Adrenal gland (tissue), 5 donors: ENCODE results near the gene NCKAP5.

ENCODE experiments used
- POLR2A ChIP-seq, 2 donors: fragments of 450-650 bp; IDR thresholded peaks; one replicate each; pipeline ENCODE4 v1.6.1; 2017; ENCODE audit warnings: antibody characterized with exemption in 2 of 2, mild to moderate bottlenecking in 2 of 2, moderate library complexity in 1 of 2
- TF ChIP-seq, protein P1 (sequence below), 6 experiments: fragments of 450-650 bp in 4 of 6; fragments of 200-600 bp in 2 of 6; sonication (generic) in 1 of 6; IDR thresholded peaks; 1 replicate in 5 of 6; 2 replicates in 1 of 6; pipeline versions ENCODE4 v1.5.1 to v1.8.0; 2016 to 2021; ENCODE audit warnings: antibody characterized with exemption in 6 of 6, mild to moderate bottlenecking in 2 of 6, moderate library complexity in 1 of 6
- donor health status: DM: no; HTN: no; CAD: no.

DNA sequence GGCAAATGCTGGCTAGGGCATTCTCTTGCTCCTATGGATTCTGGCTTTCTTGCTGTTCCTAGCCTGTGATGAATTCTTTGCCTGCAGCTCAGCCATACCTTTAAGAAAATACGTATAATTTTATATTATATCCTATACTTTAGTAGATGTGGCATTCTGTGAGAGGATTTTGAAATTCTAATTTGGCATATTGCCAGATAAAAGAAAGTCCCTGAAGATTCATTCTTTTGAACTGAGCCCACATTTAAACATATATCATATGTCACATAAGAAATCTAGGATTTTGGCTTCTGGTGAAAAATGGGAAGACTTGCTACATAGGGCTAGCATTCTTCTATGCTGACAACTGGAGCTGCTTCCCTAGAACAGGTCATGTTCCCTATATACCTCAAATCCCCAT, 806.8 kb downstream of the NCKAP5 start:
- no peak for TF ChIP-seq POLR2A (IDR thresholded peaks at IDR 0.05)
- TF ChIP-seq, protein P1, sequence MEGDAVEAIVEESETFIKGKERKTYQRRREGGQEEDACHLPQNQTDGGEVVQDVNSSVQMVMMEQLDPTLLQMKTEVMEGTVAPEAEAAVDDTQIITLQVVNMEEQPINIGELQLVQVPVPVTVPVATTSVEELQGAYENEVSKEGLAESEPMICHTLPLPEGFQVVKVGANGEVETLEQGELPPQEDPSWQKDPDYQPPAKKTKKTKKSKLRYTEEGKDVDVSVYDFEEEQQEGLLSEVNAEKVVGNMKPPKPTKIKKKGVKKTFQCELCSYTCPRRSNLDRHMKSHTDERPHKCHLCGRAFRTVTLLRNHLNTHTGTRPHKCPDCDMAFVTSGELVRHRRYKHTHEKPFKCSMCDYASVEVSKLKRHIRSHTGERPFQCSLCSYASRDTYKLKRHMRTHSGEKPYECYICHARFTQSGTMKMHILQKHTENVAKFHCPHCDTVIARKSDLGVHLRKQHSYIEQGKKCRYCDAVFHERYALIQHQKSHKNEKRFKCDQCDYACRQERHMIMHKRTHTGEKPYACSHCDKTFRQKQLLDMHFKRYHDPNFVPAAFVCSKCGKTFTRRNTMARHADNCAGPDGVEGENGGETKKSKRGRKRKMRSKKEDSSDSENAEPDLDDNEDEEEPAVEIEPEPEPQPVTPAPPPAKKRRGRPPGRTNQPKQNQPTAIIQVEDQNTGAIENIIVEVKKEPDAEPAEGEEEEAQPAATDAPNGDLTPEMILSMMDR (IDR thresholded peaks at IDR 0.05) = no peak
